Measurements from ENCODE around the gene VEGFA.
A peak's percentile ranks its signal among the peaks of the same experiment; 100 is the strongest.

The VEGFA gene

DNA sequence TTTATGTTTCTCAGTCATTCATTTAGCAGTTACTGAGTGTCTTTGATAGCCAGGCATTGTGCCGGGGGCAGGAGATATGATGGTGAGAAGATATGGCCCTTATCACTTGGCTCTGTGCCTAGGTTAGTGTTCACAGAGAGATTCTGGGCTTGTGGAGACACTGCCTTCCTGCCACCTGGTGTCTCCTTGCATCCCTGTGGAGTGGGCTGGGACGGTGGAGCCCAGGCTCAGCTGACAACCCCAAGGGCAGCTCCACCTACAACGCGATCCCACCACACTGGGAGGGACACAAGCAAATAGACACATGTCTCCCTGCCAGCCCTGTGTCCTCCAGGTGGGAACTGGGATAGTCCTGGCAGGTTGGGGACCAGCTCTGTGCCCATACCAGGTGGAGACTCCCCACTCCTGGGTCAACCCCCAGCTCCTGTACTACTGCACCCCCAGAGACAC lies 30.3 kb upstream of the VEGFA start:
- FAIRE-seq: no peak

DNA sequence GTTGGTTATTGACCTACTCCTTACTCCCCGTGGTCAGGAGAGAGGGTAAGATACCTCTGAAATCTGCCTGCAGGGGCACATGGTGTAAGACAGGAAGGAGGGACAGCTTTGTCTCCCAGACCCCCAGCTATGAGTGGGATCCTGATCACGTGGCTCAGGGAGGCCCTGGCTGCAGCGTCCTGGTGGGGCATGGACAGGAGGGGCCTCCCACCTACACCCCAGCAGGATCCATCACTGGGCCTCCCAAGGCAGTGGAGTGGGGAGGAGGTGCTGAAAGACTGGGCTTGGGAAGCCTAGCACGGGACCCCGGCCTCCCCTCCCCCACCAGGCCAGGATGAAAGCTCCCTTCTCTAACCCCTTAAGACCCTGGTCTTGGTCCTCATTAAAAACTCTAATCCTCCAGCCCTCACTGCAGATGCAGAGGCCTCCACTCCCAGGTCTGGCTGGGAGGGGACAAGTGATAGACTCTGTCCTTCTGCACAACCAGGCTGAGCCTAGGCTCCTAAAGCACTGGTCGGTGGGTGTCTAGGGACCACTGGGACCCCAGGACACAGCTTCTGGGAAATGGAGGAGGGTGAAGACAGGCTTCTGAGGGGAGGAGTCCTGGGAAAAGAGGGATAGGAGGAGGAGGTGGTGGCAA lies 29.6 kb upstream of the VEGFA start:
- no peak for FAIRE-seq

DNA sequence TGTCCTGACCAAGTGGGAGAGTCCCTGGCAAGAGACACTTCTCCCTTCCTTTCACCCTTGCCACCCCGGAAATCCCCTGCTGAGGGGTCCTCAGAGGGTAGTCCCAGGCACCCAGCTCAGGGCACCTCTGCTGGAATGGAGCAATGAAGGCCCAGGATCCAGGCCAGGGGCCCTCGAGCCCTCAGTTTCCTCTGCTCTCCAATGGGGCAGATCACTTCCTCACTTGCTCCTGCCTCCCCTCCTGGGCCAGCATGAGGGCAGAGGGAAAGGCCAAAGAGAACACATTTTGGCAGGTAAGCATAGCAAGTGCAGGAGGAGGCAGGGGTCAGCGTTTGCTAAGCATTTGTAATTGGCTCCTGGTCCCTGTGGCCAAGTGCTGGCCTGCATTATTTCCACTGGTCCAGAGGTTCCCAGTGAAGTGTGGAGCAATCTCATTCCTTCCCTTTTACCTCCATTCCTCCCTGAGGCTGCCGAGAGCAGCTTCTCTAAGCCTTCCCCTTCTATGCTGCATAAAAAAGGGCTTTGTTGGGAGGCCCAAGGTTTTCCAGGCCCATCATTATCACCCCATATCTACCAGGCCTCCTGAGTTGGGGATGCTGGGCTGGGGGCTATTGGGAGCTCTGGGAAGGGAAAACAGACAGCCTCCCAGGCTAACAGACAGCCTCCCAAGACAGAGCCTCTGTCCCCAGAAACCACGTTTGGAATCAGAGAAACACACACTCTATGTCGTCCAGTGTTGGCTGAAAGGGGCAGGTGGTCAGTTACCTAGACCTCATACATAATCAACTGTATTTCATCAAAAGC lies 28.8 kb upstream of the VEGFA start:
- no peak for FAIRE-seq

GRCh38 chr6:43741829-43742228 lies 28.2 kb upstream of the VEGFA start:
- FAIRE-seq: peak; percentile 24

- no peak for FAIRE-seq
Observed at GRCh38 chr6:43742285-43742684, 27.7 kb upstream of the VEGFA start.

DNA sequence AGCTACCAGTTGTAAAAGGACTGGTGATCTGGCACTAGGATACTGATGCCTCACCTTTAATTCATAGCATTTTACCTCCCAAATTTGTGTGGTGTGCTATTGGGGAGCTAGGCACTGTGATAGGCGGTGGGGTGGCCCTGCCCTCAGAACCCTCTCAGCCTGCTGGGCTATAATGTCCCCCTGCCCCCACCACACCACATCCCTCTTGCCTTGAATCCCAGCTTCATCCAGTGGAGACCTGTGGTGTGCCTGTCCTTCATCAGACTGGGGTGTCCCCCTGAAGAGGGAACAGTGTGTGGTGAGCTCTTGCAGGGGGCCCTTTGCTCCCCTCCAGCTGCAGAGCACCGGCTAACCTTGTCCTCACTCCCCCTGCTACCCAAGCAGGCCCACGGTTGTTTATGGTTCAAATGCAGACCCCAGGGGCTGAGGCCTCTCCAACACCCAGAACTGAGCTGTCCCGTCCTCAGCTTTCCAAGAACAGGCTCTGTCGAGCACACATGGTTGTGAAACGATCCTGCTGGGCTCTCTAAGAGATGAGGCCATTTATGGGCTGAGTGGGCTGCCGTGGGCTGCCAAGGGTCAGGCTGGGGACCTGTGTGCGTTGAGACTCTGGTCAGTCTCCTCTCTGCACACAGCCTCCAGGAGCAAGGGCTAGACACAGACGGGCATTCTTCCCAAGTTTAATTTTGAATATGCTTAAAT lies 26.9 kb upstream of the VEGFA start:
- FAIRE-seq: no peak

DNA sequence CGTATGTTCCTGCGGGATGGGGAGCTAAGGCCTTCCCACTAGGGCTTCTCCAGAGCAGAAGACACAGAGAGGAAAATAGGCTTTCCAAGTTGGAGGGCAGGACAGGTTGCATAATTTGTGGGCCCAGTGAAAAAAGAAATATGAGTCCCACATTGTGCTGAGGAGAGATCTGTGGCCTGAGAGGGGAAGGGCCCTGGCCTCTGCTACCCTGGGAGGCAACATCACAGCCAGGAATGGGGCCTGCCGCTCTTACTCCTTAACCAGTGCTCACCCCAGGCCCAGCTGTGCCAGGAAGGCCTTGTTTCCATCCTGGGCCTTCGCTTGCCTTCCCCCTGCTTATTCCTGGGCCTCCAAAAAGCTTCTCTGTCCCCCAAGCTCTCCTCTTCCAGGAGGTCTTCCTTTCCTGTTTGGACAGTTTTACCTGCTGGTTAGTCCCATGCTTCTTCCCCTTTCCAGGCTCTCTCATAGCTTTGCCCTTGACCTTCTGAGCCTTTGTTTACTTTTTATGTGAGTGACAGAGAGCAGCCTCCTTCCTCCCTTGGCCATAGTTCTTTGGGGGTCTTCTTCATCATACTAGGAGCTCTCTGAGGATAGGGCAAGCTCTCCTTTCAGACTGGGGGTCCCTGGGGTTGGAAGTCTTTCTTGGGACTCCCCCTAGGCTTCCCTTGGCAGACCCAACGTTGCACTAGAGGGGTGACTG lies 26.2 kb upstream of the VEGFA start:
- no peak for FAIRE-seq

DNA sequence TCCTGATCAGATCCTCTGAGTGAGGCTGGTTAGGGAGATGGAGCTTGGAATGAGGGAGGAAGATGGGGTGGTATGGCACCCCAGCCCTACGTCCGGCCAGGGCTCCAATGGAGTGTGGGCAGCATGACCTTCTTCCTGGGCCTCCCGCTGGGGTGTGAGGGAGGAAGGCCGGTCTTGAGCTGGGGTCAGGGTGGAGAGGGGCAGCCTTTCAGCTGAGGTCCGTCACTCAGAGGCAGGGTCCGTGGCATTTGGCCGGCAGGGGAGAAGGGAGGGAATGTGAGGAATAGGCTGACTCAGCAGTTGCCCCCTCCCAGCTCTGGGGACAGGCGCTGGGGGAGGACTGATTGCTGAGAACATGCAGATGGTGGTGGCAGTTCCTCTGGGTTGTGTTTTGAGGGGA lies 25.5 kb upstream of the VEGFA start:
- FAIRE-seq: no peak

- FAIRE-seq: no peak
Observed at GRCh38 chr6:43744931-43745727, 24.9 kb upstream of the VEGFA start.

DNA sequence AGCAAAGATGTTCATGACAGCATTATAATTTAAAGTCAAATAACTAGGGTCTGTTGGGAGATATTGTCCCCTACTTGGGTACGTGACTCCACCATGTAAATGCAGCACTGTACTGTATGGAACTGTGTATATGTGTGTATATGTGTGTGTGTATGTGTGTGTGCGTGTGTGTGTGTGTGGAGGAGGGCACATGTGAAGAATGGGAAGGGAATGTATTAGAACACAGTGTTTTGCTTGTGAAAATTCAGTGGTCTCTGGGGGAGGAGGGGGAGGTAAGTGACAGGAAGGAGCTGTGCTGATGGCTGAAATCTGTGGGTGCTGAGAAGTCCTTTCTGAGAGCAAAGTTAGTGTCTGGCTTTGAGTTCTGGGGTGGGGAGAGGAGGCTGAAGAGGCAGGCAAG lies 23.9 kb upstream of the VEGFA start:
- FAIRE-seq: no peak

DNA sequence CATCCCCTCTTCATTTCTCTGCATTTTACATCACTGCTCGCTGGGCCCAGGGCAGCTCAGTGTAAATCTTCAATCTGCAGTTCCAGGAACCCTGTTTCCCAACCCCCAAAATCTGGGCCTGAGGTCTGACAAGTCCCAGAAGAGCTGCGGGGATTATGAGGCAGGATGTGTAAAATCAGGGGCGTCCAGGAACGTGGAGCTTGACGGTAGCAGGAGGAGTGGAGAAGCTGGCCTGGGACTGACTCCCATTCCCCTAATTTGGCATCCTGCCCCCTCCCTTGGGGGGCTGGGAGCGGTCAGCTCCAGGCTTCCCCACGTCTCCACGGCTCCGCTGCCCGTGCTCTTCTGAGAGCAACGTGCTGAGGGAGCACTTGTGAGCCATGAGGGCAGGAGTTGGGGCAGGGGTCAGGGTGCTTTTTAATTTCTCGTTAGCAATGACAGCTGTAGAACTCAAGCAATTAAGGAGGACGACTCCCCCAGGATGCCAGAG lies 23.4 kb upstream of the VEGFA start:
- FAIRE-seq: no peak

GRCh38 chr6:43747784-43748183 lies 22.2 kb upstream of the VEGFA start:
- FAIRE-seq: no peak

GRCh38 chr6:43748765-43749164 lies 21.2 kb upstream of the VEGFA start:
- no peak for FAIRE-seq

- FAIRE-seq: no peak
Observed at GRCh38 chr6:43749461-43749860, 20.6 kb upstream of the VEGFA start.

GRCh38 chr6:43750622-43751021 lies 19.4 kb upstream of the VEGFA start:
- FAIRE-seq: no peak

GRCh38 chr6:43753570-43754183 lies 16.3 kb upstream of the VEGFA start:
- no peak for FAIRE-seq

- FAIRE-seq: no peak
Observed at GRCh38 chr6:43757966-43758616, 11.9 kb upstream of the VEGFA start.

GRCh38 chr6:43758617-43759050 lies 11.4 kb upstream of the VEGFA start:
- FAIRE-seq: no peak

- FAIRE-seq: no peak
Observed at GRCh38 chr6:43759136-43759906, 10.7 kb upstream of the VEGFA start.

DNA sequence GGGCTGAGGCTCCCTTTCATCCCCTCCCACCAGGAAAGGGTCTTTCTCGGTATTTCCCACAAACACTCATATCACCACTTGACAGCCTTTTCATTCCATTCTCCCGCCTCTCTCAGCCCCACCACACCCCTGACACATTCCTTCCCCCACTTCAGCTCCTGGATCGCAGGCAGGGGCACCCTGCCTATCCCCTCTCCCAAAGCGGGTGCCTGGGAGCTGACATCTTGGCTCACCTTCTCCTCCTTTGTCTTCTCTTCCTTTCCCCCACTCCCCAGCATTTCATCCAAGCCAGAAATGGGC lies 10.2 kb upstream of the VEGFA start:
- FAIRE-seq: no peak

Data from islet of Langerhans (tissue), 1 donor.